ENCODE data around the gene CDR2L.

GRCh38 chr17:75051941-75052340, 64.5 kb downstream of the CDR2L start:
- TF ChIP-seq SUZ12 (IDR thresholded peaks at IDR 0.05) (no peak), PKNOX1 (IDR thresholded peaks at IDR 0.05) (no peak), FOXM1 (IDR thresholded peaks at IDR 0.05; ENCODE audit: borderline replicate concordance) (no peak), SP1 (IDR thresholded peaks at IDR 0.05) (no peak)
